HS-5 (cell line): Measurements from ENCODE around the gene BRICD5.

Source experiments
- DNase-seq: peaks from one replicate; pipeline ENCODE4 v3.0.0-alpha.2; 2012; ENCODE audit warnings: low read depth

BRICD5 gene

DNA sequence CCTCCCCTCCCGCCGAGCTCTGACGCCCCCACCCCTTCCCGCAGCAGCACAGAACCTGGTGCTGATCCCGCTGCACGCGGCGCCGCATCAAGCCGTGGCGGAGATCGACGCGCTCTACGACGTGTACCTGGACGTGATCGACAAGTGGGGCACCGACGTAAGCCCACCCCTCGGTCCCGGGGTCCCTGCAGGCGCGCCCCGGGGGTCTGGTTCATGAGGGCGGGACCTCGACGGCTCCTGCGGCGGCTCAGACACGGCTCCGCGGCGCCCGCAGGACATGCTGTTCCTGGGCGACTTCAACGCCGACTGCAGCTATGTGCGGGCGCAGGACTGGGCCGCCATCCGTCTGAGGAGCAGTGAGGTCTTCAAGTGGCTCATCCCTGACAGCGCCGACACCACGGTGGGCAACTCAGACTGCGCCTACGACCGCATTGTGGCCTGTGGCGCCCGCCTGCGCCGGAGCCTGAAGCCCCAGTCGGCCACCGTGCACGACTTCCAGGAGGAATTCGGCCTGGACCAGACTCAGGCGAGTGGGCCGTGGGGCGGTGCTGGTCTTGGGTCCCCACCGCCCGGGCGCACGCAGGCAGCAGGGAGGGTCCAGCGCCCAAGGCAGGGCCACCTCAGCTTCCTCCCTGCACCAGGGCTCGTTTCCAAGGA is 27.0 kb upstream of the BRICD5 start:
- no peak for DNase-seq

DNA sequence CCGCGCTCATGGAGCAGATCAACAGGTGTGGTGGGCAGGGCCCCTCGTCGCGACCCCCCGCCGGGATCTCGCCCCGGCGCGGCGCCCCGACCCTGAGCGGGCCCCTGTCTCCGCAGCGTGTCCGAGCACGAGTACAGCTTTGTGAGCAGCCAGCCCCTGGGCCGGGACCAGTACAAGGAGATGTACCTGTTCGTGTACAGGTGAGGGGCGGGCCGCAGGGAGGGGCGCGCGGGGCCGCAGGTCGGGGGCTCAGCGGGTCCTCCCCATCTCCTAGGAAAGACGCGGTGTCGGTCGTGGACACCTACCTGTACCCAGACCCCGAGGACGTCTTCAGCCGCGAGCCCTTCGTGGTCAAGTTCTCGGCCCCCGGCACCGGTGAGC is 26.4 kb upstream of the BRICD5 start:
- no peak for DNase-seq

DNA sequence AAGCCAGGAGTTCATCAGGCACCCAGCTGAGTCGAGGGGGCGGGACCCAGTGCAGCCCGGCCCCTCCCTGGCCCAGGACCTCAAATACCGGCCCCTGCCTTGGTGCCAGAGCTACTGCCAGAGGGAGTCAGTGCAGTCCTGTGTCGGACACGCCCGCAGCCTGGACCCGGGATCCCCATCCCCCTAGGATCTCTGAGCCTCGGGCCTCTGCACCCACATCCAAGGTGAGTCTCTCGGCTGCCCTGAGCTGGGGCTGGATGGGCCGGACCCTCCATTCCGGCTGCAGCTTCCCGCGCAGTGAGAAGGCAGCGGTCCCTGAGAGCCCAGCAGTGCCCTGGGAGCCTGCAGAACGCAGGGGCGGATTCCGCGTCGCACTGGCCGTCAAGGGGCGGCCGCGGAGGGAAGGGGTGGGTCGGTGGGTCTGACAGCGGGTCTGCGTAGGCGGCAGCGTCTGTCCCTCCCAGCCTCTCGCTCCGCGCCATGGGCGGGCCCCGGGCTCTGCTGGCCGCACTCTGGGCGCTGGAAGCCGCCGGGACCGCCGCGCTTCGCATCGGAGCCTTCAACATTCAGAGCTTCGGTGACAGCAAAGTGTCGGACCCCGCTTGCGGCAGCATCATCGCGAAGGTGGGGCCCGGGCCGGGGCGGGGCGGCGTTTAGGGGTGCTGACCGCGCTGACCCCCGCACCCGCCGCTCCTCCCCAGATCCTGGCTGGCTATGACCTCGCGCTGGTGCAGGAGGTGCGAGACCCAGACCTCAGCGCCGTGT is 25.9 kb upstream of the BRICD5 start, which contains the start of gene DNASE1L2:
Gene DNASE1L2 (plus strand): TSS at position 108 of the 765 bp plus-strand sequence. CDS start 373 bp downstream, at position 481.
- DNase-seq, result no peak

GRCh38 chr16:2235695-2236336 is 25.2 kb upstream of the BRICD5 start:
- DNase-seq, result no peak

- no peak for DNase-seq
Observed at GRCh38 chr16:2235234-2235651, 24.6 kb upstream of the BRICD5 start.

GRCh38 chr16:2234813-2235170 is 24.1 kb upstream of the BRICD5 start:
- no peak for DNase-seq

DNA sequence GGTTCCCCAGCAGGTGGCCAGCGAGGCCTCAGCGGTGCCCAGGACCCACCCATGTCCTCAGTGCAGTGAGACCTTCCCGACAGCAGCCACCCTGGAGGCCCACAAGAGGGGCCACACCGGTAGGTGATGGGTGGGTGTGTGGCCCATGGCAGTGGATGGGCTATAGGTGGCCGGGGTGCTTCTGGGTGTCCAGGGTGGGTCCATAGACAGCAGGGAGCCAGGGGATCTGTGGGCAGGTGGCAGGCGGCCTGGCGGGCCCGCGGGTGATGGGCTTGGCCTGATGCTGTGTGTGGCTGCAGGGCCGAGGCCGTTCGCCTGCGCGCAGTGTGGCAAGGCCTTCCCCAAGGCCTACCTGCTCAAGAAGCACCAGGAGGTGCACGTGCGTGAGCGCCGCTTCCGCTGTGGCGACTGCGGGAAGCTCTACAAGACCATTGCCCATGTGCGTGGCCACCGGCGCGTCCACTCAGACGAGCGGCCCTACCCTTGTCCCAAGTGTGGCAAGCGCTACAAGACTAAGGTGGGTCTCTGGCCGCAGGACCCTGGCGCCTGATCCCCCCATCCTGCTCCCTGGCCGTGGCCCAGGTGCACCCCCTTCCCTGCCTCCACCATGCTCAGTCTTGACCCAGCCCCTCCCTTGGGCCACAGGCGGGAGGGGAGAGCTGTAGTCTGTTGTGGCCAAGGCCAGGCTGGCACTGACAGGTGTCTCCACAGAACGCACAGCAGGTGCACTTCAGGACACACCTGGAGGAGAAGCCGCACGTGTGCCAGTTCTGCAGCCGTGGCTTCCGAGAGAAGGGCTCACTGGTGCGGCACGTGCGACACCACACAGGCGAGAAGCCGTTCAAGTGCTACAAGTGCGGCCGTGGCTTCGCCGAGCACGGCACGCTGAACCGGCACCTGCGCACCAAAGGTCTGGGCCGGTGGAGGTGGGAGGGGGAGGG is 23.5 kb upstream of the BRICD5 start:
- no peak for DNase-seq

DNA sequence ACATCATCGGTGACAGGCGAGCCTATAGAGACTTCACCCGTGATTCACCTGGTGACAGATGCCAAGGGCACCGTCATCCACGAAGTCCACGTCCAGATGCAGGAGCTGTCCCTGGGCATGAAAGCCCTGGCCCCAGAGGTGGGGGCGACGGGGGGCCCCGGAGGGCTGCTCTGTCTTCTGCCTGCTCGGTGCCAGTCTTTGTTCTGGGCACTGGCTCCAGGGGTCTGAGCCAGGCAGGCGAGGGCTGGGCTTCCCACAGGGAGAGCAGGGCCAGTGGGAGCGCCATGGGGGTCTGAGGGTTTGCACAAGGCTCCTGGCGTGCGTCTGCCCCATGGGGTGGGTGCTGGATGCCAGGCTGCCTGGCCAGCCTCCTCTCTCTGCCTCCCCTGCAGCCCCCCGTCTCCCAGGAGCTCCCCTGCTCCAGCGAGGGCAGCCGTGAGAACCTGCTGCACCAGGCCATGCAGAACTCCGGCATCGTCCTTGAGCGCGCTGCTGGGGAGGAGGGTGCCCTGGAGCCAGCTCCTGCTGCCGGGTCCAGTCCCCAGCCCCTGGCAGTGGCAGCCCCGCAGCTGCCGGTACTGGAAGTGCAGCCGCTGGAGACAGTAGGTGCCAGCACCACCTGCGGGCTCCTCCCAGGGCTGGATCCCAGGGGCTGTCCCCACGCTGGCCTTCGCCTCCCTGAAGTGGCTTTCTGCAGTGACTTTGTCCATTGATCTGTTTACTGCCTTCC is 22.5 kb upstream of the BRICD5 start:
- no peak for DNase-seq

- no peak for DNase-seq
Observed at GRCh38 chr16:2232094-2232990, 21.7 kb upstream of the BRICD5 start.

DNA sequence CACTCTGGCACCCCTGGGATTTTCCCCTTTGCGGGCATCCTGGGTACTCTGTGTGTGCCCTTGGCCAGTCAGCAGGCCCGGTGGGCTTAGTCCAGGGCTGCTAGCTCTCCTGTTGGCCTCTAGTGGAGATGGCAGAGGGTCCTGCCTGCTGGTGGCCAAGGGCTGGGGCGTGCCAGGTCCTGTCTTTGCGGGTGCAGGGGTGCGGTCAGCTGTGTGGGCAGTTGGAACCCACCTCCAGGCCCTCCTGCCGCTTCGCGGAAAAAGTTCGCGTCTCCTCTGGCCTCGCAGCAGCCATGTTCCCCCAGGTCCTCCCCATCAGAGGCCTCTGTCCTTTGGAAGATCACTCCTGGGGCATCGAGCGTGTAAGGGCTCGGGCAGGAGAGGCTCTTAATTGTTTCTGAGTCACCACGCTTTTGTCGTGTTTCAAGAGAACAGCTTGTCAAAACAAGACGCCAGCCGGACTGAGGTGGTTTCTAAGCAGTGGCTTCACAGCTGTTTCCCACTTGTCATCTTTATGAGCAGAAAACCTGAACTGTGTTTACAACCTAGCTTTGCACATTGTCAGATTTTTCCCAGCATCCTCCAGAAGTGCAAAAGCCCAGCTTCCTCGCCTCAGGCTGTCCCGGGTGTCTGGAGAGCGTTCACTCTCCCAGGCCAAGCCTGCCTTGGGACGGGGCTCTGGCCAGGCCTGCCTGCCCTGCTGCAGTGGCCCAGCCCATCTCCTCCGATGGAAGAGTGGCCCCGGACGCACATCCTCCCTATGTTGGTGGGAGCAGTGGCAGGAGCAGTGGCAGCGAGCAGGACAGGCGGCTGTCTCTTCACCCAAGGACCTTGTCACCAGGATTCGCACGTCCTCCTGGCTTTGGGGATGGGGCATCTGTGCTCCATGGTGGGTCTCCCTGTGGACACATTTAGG is 20.6 kb upstream of the BRICD5 start:
- no peak for DNase-seq

GRCh38 chr16:2230376-2230775 is 19.7 kb upstream of the BRICD5 start:
- no peak for DNase-seq

- no peak for DNase-seq
Observed at GRCh38 chr16:2229632-2230250, 19.1 kb upstream of the BRICD5 start.

GRCh38 chr16:2229091-2229490 is 18.4 kb upstream of the BRICD5 start:
- no peak for DNase-seq

GRCh38 chr16:2228161-2228824 is 17.6 kb upstream of the BRICD5 start:
- no peak for DNase-seq

DNA sequence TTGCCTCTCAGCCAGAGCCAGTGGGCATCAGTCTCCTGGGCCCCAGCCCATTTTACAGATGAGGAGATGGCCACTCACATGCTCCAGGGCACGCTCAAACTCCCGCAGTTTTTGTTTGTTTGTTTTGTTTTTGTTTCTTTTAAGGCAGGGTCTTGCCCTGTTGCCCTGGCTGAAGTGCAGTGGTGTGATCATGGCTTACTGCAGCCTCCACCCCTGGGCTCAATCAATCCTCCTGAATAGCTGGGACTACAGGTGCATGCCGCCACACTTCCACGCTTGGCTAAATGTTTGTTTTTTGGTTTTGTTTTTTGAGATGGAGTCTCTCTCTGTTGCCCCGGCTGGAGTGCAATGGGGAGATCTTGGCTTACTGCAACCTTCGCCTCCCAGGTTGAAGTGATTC is 16.3 kb upstream of the BRICD5 start:
- no peak for DNase-seq

DNA sequence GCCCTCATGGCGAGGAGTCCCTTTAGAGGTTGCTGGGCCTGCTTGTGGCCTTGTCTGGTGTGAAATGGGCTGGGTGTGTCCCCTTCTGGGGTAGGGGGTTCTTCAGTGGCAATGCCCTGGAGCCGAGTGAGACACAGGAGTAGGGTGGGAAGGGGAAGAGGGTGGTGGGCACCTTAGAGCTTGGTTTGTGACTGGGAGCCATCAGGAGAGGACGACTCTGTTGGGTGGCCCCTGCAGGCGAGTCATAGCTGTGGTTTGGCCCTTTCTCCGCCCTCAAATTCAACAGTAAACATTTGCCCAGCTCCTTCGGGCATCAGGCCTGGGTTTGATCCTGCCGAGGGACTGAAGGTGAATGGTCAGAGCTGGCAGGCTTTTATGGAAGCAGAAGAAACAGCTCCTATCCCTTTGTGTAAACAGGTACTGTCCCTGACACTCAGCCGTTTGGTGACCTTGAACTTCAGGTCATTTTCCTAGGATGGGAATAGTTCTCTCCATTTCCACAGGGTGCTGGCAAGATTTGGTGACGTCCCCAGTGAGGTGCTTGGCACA is 15.7 kb upstream of the BRICD5 start:
- no peak for DNase-seq

GRCh38 chr16:2223942-2224486 is 13.4 kb upstream of the BRICD5 start:
- no peak for DNase-seq
